GM12878 (cell line): Measurements from ENCODE around the gene GIGYF1. TPM values are rescaled to one million over a fixed set of nuclear protein-coding genes. Genes with fewer than 3 reads are reported as not detected.

Experiments
- ATAC-seq: fragments of 200-7000 bp; cut with Tn5 transposase; 3 replicates; pipeline ENCODE4 v1.9.1; 2020; ENCODE audit warnings: mild to moderate bottlenecking, moderate library complexity
- BruUV-seq: library from RNA; stranded (reverse); fragments of 400-500 nt; replicated peaks from 2 replicates; lab custom pipeline; 2021; lab: Mats Ljungman, UMichigan
- CTCF ChIA-PET: fragments of 300-600 bp; sonication (Branson Sonifier 250); formaldehyde crosslinking; extraction: SDS; loops from one replicate; lab custom pipeline; 2021; ENCODE audit warnings: inconsistent platforms; lab: Yijun Ruan, JAX
- POLR2A ChIA-PET: fragments of 350-600 bp; formaldehyde crosslinking; extraction: SDS; loops from one replicate; lab custom pipeline; 2021; ENCODE audit warnings: inconsistent platforms; lab: Charles Lee
- RAD21 ChIA-PET: fragments of 300-600 bp; sonication (Branson Sonifier 250); formaldehyde crosslinking; loops from one replicate; lab custom pipeline; 2023; ENCODE audit warnings: antibody characterized with exemption; ENCODE audit not compliant: unreplicated experiment; lab: Charles Lee
- SMC1A ChIA-PET: fragments of 300-600 bp; sonication (Branson Sonifier 250); formaldehyde crosslinking; loops from one replicate; lab custom pipeline; 2023; ENCODE audit not compliant: unreplicated experiment, uncharacterized antibody; lab: Charles Lee
- DNase-seq: peaks from one replicate; pipeline ENCODE4 v3.0.0-alpha.2; 2011; ENCODE audit warnings: low read depth, low spot score
- FAIRE-seq: peaks from 3 replicates; lab custom pipeline; 2011; peaks lifted over from hg19 to GRCh38; lab: Jason Lieb, UNC
- H2AFZ ChIP-seq: 2 replicates; pipeline ENCODE4 v1.6.0; 2011; ENCODE audit warnings: low read depth, low read length, control low read depth; ENCODE audit not compliant: control insufficient read depth
- H3K27ac ChIP-seq: 2 replicates; pipeline ENCODE4 v1.5.1; 2011; ENCODE audit warnings: control low read depth; ENCODE audit not compliant: control insufficient read depth, insufficient read depth
- H3K27me3 ChIP-seq, 2 experiments: replicated peaks in 1 of 2; 2 replicates each; pipeline versions ENCODE4 v1.6.0 to v1.6.1; 2011; ENCODE audit warnings: low read length in 1 of 2; ENCODE audit not compliant: control insufficient read depth in 2 of 2, insufficient read depth in 2 of 2
- H3K36me3 ChIP-seq, 2 experiments: 2 replicates each; pipeline ENCODE4 v1.5.1; 2011; ENCODE audit warnings: low read length in 1 of 2; ENCODE audit not compliant: control insufficient read depth in 2 of 2, insufficient read depth in 2 of 2
- H3K4me1 ChIP-seq: 2 replicates; pipeline ENCODE4 v1.6.1; 2011; ENCODE audit warnings: mild to moderate bottlenecking, low read length, moderate library complexity, mixed read lengths; ENCODE audit not compliant: control insufficient read depth, insufficient read depth
- H3K4me2 ChIP-seq: 2 replicates; pipeline ENCODE4 v1.6.0; 2011; ENCODE audit warnings: control low read depth; ENCODE audit not compliant: control insufficient read depth, insufficient read depth
- H3K4me3 ChIP-seq: fragments of 200-600 bp; sonication (generic); 2 replicates; pipeline ENCODE4 v1.5.1; 2016
- H3K79me2 ChIP-seq: 2 replicates; pipeline ENCODE4 v1.6.0; 2011; ENCODE audit warnings: low read length; ENCODE audit not compliant: control insufficient read depth, insufficient read depth
- H3K9ac ChIP-seq: 2 replicates; pipeline ENCODE4 v1.8.0; 2011; ENCODE audit warnings: low read length, control low read depth, mixed read lengths; ENCODE audit not compliant: control insufficient read depth, insufficient read depth
- H3K9me3 ChIP-seq: replicated peaks from 3 replicates; pipeline ENCODE4 v1.5.1; 2011; ENCODE audit warnings: mild to moderate bottlenecking, low read length; ENCODE audit not compliant: control insufficient read depth, insufficient read depth
- H4K20me1 ChIP-seq: 2 replicates; pipeline ENCODE4 v1.6.0; 2011; ENCODE audit not compliant: control insufficient read depth, insufficient read depth
- BACH1 ChIP-seq: fragments of 450-650 bp; IDR thresholded peaks from 2 replicates; pipeline ENCODE4 v1.6.1; 2017; ENCODE audit warnings: mild to moderate bottlenecking, borderline replicate concordance
- BCL11A ChIP-seq: IDR thresholded peaks from 2 replicates; pipeline ENCODE4 v1.6.1; 2011; ENCODE audit warnings: low read depth, low read length
- BCL3 ChIP-seq: IDR thresholded peaks from 2 replicates; pipeline ENCODE4 v1.6.1; 2011; ENCODE audit warnings: borderline replicate concordance, low read depth, mild to moderate bottlenecking, moderate library complexity, low read length; ENCODE audit not compliant: insufficient read depth, poor library complexity, severe bottlenecking
- CBX5 ChIP-seq: sonication (generic); IDR thresholded peaks from 2 replicates; pipeline ENCODE4 v1.6.1; 2016; ENCODE audit warnings: low read depth, moderate library complexity, mild to moderate bottlenecking, inconsistent platforms
- CEBPB ChIP-seq, 2 experiments: fragments of 150-350 bp in 1 of 2; IDR thresholded peaks; 2 replicates each; pipeline ENCODE4 v1.6.1; 2012 to 2014; ENCODE audit warnings: low read depth in 2 of 2, low read length in 2 of 2, borderline replicate concordance in 1 of 2, inconsistent platforms in 1 of 2
- EP300 ChIP-seq, 2 experiments: fragments of 150-350 bp in 1 of 2; IDR thresholded peaks; 2 replicates each; pipeline ENCODE4 v1.6.1; 2011 to 2012; ENCODE audit warnings: low read depth in 2 of 2, low read length in 2 of 2, borderline replicate concordance in 1 of 2, improper control_type of control experiment in 1 of 2, inconsistent platforms in 1 of 2; ENCODE audit not compliant: control insufficient read depth in 1 of 2
- EZH2 ChIP-seq: IDR thresholded peaks from 2 replicates; pipeline ENCODE4 v1.6.1; 2012; ENCODE audit warnings: low read depth, mild to moderate bottlenecking, control low read depth, inconsistent platforms, low read length, borderline replicate concordance; ENCODE audit not compliant: control insufficient read depth
- HCFC1 ChIP-seq: fragments of 150-350 bp; IDR thresholded peaks from 2 replicates; pipeline ENCODE4 v1.6.1; 2014; ENCODE audit warnings: low read length
- MAX ChIP-seq: IDR thresholded peaks from 2 replicates; pipeline ENCODE4 v1.6.1; 2012; ENCODE audit warnings: low read depth, low read length, improper control_type of control experiment
- POLR2AphosphoS2 ChIP-seq: IDR thresholded peaks from 2 replicates; pipeline ENCODE4 v1.6.1; 2011; ENCODE audit warnings: low read depth, mild to moderate bottlenecking, low read length, improper control_type of control experiment, moderate library complexity
- RELB ChIP-seq: fragments of 450-650 bp; IDR thresholded peaks from 2 replicates; pipeline ENCODE4 v1.6.1; 2017; ENCODE audit warnings: low read depth, mild to moderate bottlenecking, moderate library complexity
- USF2 ChIP-seq: IDR thresholded peaks from 2 replicates; pipeline ENCODE4 v1.6.1; 2011; ENCODE audit warnings: low read depth, low read length, improper control_type of control experiment, borderline replicate concordance
- YBX1 ChIP-seq: fragments of 450-650 bp; IDR thresholded peaks from 2 replicates; pipeline ENCODE4 v1.6.1; 2016; ENCODE audit warnings: antibody characterized with exemption
- ZNF274 ChIP-seq: IDR thresholded peaks from one replicate; pipeline ENCODE4 v1.8.0; 2011; ENCODE audit not compliant: insufficient read length, insufficient read depth
- WGBS: methylation state at CpG from one replicate; pipeline ENCODE4 v1.1.6; 2016; ENCODE audit warnings: low lambda C conversion rate; ENCODE audit not compliant: insufficient replicate concordance, insufficient coverage; ENCODE audit errors: missing lambda C conversion rate; 5-methylcytosine and 5-hydroxymethylcytosine counted together
- in situ Hi-C: fragments of 300-500 bp; cut with MboI; formaldehyde crosslinking; loops from 9 replicates; pipeline ENCODE4 v1.14.3; 2018; ENCODE audit warnings: mixed read lengths
- intact Hi-C: fragments of 100-400 bp; cut with micrococcal nuclease; formaldehyde crosslinking; loops from one replicate; pipeline ENCODE4 v1.14.2; 2022; ENCODE audit not compliant: unreplicated experiment
- polyA plus RNA-seq, 11 experiments: library from polyadenylated mRNA; depleted of rRNA in 4 of 11; unstranded in 6 of 11; stranded (reverse) in 5 of 11; fragments of >200 nt; fragmentation: Nextera tagmentation in 4 of 11; fragmentation: Illumina TruSeq in 1 of 11; extraction: Ambion mirVana in 4 of 11; extraction: Trizol in 1 of 11; gene quantifications; 1 replicate in 1 of 11; 2 replicates in 10 of 11; pipeline versions ENCODE4 v1.2.1 to v1.2.3, GENCODE V29; 2011 to 2016; ENCODE audit warnings: inconsistent platforms in 2 of 11, missing spikeins in 2 of 11, low read depth in 1 of 11
- total RNA-seq, 4 experiments: library from RNA; depleted of rRNA in 3 of 4; stranded (reverse); fragments of >200 nt in 3 of 4; fragmentation: Illumina TruSeq in 1 of 4; extraction: Trizol in 1 of 4; gene quantifications; 2 replicates each; pipeline versions ENCODE4 v1.2.1 to v1.2.3, GENCODE V29; 2013 to 2021

GIGYF1 gene
- total and polyA plus RNA-seq, 10 of the 15 experiments (the other 5 are each of a cell fraction or from before 2014, with no cell fraction given), result 0.31 to 47.2 (median 9.9) TPM

- TF ChIP-seq BCL3 (no peak), CBX5 (no peak), EP300 (IDR thresholded peaks at IDR 0.05; ENCODE audit: borderline replicate concordance in 1 of 2, control insufficient read depth in 1 of 2, low read depth in 2 of 2, low read length in 2 of 2) (no peak), POLR2AphosphoS2 (no peak), HCFC1 (no peak), EZH2 (no peak), MAX (no peak)
Observed at GRCh38 chr7:100730136-100730800, 36.2 kb upstream of the GIGYF1 start (continued).

- H3K36me3 ChIP-seq, result no peaks in the 10 kb centered on the region
- 14% methylated on average over 8 of the region's 8 CpGs for WGBS
- H3K4me2 ChIP-seq, result no peak overlapping the region
- H3K79me2 ChIP-seq, result no peaks in the 10 kb centered on the region
- ATAC-seq, result no peak
- H3K4me1 ChIP-seq, result no peaks in the 10 kb centered on the region; the same call in 1 of the 2 replicates
- H3K4me3 ChIP-seq, result no peak overlapping the region
- H2AFZ ChIP-seq, result no peak overlapping the region
- H3K27ac ChIP-seq, result no peak overlapping the region
- SMC1A ChIA-PET, result no interaction called here
- H3K27me3 ChIP-seq, result peaks cover 0 to 7% of the 10 kb centered on the region in 2 experiments; a peak in 3 of 4 replicates
- FAIRE-seq, result no peak
- CTCF ChIA-PET, result interaction anchor here (0.7 to 6.4 kb wide), 4 partner anchors 22 to 245 kb away, joined by 3 to 56 read pairs (median 4); partner anchors contain the start of gene POP7
- no TSS peak for BruUV-seq
- RAD21 ChIA-PET, result no interaction called here
- H4K20me1 ChIP-seq, result no peaks in the 10 kb centered on the region
- POLR2A ChIA-PET, result interaction anchor here (1.1 kb wide), 1 partner anchor 139 kb away, joined by 4 read pairs; no protein-coding TSS in a partner anchor
- intact Hi-C loops (loop anchor here (5.0 kb wide), 1 partner anchor 251 kb away; the partner anchor contains the start of gene TSC22D4), in situ Hi-C loops (loop anchor here (5.0 kb wide), 1 partner anchor 256 kb away; no protein-coding TSS in a partner anchor)
- DNase-seq, result no peak
- H3K9me3 ChIP-seq, result no peaks in the 10 kb centered on the region
- no peak overlapping the region for H3K9ac ChIP-seq
- TF ChIP-seq ZNF274 (no peak), USF2 (no peak), CEBPB (IDR thresholded peaks at IDR 0.05; ENCODE audit: borderline replicate concordance in 1 of 2, low read depth in 2 of 2, low read length in 2 of 2) (no peak), YBX1 (no peak), BACH1 (no peak), BCL11A (no peak), RELB (no peak)
Observed at GRCh38 chr7:100728196-100728595, 34.1 kb upstream of the GIGYF1 start.
